Pancreas (tissue), 10 donors: Measurements from ENCODE around the gene ZNF169. TPM values are rescaled to one million over a fixed set of nuclear protein-coding genes. Genes with fewer than 3 reads are reported as not detected.
"Not testable (repeated sequence)": the region's sequence is repeated elsewhere in the genome, so short reads cannot be mapped to it uniquely, and the experiment has no call there.

ENCODE experiments used
- ATAC-seq, 4 donors: fragments of 200-7000 bp; cut with Tn5 transposase; one replicate each; pipeline versions ENCODE4 v1.8.0 to v1.9.1; 2020; ENCODE audit warnings: mild to moderate bottlenecking in 4 of 4, moderate library complexity in 4 of 4
- DNase-seq, 6 donors: peaks; one replicate each; pipeline ENCODE4 v3.0.0-alpha.2; 2020
- FAIRE-seq: peaks from 2 replicates; lab custom pipeline; 2012; peaks lifted over from hg19 to GRCh38; lab: Jason Lieb, UNC
- H3K27ac ChIP-seq, 4 donors: fragments of 200-600 bp; sonication (generic); 1 replicate in 3 of 4; 2 replicates in 1 of 4; pipeline versions ENCODE4 v1.5.0 to v1.8.0; 2020
- H3K27me3 ChIP-seq, 4 donors: fragments of 200-600 bp; one replicate each; pipeline ENCODE4 v1.8.0; 2021
- H3K36me3 ChIP-seq, 3 donors: fragments of 200-600 bp; sonication (generic) in 1 of 3; one replicate each; pipeline versions ENCODE4 v1.5.0 to v1.8.0; 2020 to 2021
- H3K4me1 ChIP-seq, 3 donors: fragments of 200-600 bp; one replicate each; pipeline ENCODE4 v1.8.0; 2021
- H3K4me3 ChIP-seq, 4 donors: fragments of 200-600 bp; sonication (generic) in 2 of 4; one replicate each; pipeline versions ENCODE4 v1.5.0 to v1.8.0; 2020 to 2021
- H3K9me3 ChIP-seq, 4 donors: fragments of 200-600 bp; one replicate each; pipeline ENCODE4 v1.8.0; 2021
- CTCF ChIP-seq, 4 donors: fragments of 200-600 bp; sonication (generic) in 3 of 4; IDR thresholded peaks; one replicate each; pipeline versions ENCODE4 v1.5.0 to v1.8.0; 2021; ENCODE audit warnings: antibody characterized with exemption in 4 of 4
- WGBS, 2 donors: extraction: QIAGEN DNeasy Blood & Tissue Kit; methylation state at CpG; one replicate each; pipeline ENCODE4 v1.1.7; 2013; 5-methylcytosine and 5-hydroxymethylcytosine counted together
- intact Hi-C, 3 donors: fragments of 100-400 bp; cut with DNase I; formaldehyde crosslinking; loops; one replicate each; pipeline versions ENCODE4 v1.11.1 to v1.14.2; 2022
- polyA plus RNA-seq, 2 donors: library from polyadenylated mRNA; stranded (reverse); fragments of 200-250 nt; gene quantifications; one replicate each; pipeline ENCODE4 v1.2.3, GENCODE V29; 2013
- total RNA-seq, 6 donors: library from RNA; stranded (reverse); fragmentation: NEBNext Ultra II Directional in 4 of 6; extraction: Animal tissue kit (Norgen Biotek cat#: 25700) in 4 of 6; gene quantifications; one replicate each; pipeline versions ENCODE4 v1.2.1 to v1.2.4, GENCODE V29; 2021 to 2023
- donor health status: healthy with polysubstance abuse.
- donor health status: DM: no; HTN: no; CAD: no; lungs with moderate emphysema.
- donor health status: DM: no; HTN: no; CAD: no.
- donor health status: control.
- donor health status: control.
- donor health status: Bipolar disorder and iron deficiency.
- donor health status: DM: yes; HTN: yes; CAD: no.
- donor health status: DM: no; HTN: no; CAD: no.
- donor health status: DM: no; HTN: no; CAD: no.
- donor health status: DM: yes; HTN: yes; CAD: no.

ZNF169 gene
- total and polyA plus RNA-seq, 8 donors, result 1.2 to 3.2 (median 2.5) TPM

DNA sequence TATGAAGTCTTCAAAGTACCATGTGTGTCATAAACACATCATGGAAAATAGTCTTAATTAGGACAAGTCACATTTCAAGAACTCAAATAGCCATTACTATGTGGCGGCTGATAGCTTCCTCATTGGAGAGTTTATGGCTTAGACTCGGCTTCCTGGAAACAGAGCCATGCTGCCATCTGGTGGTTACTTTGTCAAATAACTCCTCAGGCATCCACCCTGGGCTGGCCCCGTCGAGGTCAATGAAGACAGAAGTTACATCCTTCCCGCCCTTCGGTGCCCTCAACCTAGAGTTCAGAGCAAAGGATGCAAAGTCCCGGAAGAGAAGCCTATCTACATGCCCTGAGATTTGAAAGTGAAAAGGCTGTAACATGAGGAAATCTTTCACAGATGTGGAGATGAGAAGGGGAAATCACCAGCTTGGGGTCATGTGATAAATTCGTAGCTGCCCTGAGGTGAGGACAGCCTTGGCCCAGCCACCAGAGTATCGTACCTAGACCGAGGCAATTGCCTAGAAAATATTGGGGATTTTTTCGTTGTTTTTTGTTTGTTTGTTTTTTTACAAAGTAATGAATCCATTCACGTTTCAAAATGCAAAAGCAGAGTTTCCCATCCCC lies 45.5 kb upstream of the ZNF169 start:
- peak; percentile 85 for FAIRE-seq
- WGBS, 2 donors, result 9 to 10% methylated on average over 12 of the region's 12 CpGs
- no peaks in the 10 kb centered on the region for H3K4me1 ChIP-seq

DNA sequence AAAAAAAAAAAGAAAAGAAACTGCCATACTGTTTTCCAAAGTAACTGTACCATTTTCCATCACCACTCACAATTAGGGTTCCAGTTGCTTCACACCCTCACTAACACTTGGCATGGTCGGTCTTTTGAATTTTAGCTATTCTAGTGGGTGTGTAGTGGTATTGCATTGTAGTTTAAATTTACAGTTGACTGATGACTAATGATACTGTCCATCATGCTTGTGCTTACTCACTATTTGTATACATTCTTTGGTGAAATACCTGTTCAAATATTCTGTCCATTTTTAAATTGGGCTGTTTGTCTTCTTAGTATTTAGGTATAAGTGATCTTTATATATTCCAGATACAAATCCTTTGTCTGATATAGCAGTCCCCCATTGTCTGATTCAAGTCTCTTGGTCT lies 36.2 kb upstream of the ZNF169 start:
- ATAC-seq, result no peak
- WGBS, 2 donors, result 74 to 80% methylated on average over 1 of the region's 1 CpG
- no peaks in the 10 kb centered on the region for H3K27me3 ChIP-seq
- no peak for TF ChIP-seq CTCF (IDR thresholded peaks at IDR 0.05)
- H3K27ac ChIP-seq, result no peak overlapping the region
- H3K4me3 ChIP-seq, result no peak overlapping the region
- no peaks in the 10 kb centered on the region for H3K4me1 ChIP-seq
- intact Hi-C loops, result no loop called here
- DNase-seq, result no peak
- FAIRE-seq, result no peak
- no peaks in the 10 kb centered on the region for H3K36me3 ChIP-seq
- no peaks in the 10 kb centered on the region for H3K9me3 ChIP-seq

More for the DNA sequence above, 45.5 kb upstream of the ZNF169 start:
- H3K9me3 ChIP-seq, result no peaks in the 10 kb centered on the region
- no peaks in the 10 kb centered on the region for H3K36me3 ChIP-seq
- no peaks in the 10 kb centered on the region for H3K27me3 ChIP-seq
- no peak overlapping the region for H3K4me3 ChIP-seq
- no peak overlapping the region for H3K27ac ChIP-seq
- intact Hi-C loops, result loop anchor here in 1 of 3 donors (5.0 kb wide), 1 partner anchor 146 kb away; no protein-coding TSS in a partner anchor
- DNase-seq (peak; percentile 56 to 80 (median 68)), ATAC-seq (peak; percentile 97 to 100 (median 100))
- TF ChIP-seq CTCF (IDR thresholded peaks at IDR 0.05), result peak; percentile 68 to 80 (median 70)

- ATAC-seq, H3K27me3 ChIP-seq, H3K4me1 ChIP-seq, intact Hi-C loops, H3K27ac ChIP-seq, H3K36me3 ChIP-seq, DNase-seq, H3K9me3 ChIP-seq, H3K4me3 ChIP-seq, FAIRE-seq: not testable (repeated sequence)
- 74 to 77% methylated on average over 2 of the region's 2 CpGs for WGBS, 2 donors
These were observed 33.7 kb upstream of the ZNF169 start for GRCh38 chr9:94225413-94225812.

DNA sequence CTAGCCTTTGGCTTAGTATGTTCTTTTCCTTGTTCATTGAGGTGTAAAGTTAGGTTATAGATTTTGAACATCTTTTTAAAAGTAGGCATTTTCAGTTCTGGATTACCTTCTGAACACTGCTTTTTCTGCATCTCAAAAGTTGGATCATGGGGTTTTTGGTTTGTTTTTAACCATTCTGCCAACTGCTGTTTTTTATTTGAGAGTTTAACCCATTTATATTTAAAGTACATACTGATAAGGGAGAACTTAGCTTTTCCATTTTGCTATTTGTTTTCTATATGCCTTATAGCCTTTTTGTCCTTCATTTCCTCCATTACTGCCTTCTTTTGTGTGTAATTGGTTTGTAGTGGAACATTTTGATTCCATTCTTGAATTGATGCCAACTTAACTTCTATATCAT lies 30.5 kb upstream of the ZNF169 start:
- H3K27me3 ChIP-seq, result no peaks in the 10 kb centered on the region
- TF ChIP-seq CTCF (IDR thresholded peaks at IDR 0.05), result no peak
- H3K9me3 ChIP-seq, result no peaks in the 10 kb centered on the region
- ATAC-seq (no peak), DNase-seq (no peak), FAIRE-seq (no peak)
- intact Hi-C loops, result no loop called here
- H3K36me3 ChIP-seq, result no peaks in the 10 kb centered on the region
- H3K4me1 ChIP-seq, result no peaks in the 10 kb centered on the region
- no peak overlapping the region for H3K4me3 ChIP-seq
- H3K27ac ChIP-seq, result no peak overlapping the region

- intact Hi-C loops, result no loop called here
- H3K9me3 ChIP-seq, result no peaks in the 10 kb centered on the region
- H3K36me3 ChIP-seq, result no peaks in the 10 kb centered on the region
- no peak for TF ChIP-seq CTCF (IDR thresholded peaks at IDR 0.05)
- H3K27ac ChIP-seq, result no peak overlapping the region
- WGBS, 2 donors, result 71 to 78% methylated on average over 3 of the region's 3 CpGs
- no peaks in the 10 kb centered on the region for H3K4me1 ChIP-seq
- H3K27me3 ChIP-seq, result no peaks in the 10 kb centered on the region
- FAIRE-seq (no peak), DNase-seq (no peak), ATAC-seq (no peak)
- H3K4me3 ChIP-seq, result no peak overlapping the region
These were observed 26.7 kb upstream of the ZNF169 start for GRCh38 chr9:94232428-94232827.

- H3K27ac ChIP-seq, ATAC-seq, DNase-seq, FAIRE-seq, H3K36me3 ChIP-seq, H3K4me1 ChIP-seq, H3K4me3 ChIP-seq, H3K27me3 ChIP-seq, intact Hi-C loops, H3K9me3 ChIP-seq: not testable (repeated sequence)
- WGBS, 2 donors, result 90 to 93% methylated on average over 4 of the region's 4 CpGs
These were observed 18.0 kb upstream of the ZNF169 start for GRCh38 chr9:94241098-94241497.
